Osteoblast (primary cell): ENCODE results near the gene HOXB9. TPM values are rescaled to one million over a fixed set of nuclear protein-coding genes. Genes with fewer than 3 reads are reported as not detected.

ENCODE experiments used
- DNase-seq: peaks from one replicate; pipeline ENCODE4 v3.0.0; 2011; ENCODE audit warnings: low spot score, mixed read lengths; ENCODE audit not compliant: insufficient read length; ENCODE audit errors: missing footprints
- H2AFZ ChIP-seq: 2 replicates; pipeline ENCODE4 v1.6.0; 2011; ENCODE audit warnings: mild to moderate bottlenecking, low read length
- H3K27ac ChIP-seq: 2 replicates; pipeline ENCODE4 v1.5.1; 2011; ENCODE audit warnings: mild to moderate bottlenecking, low read depth, low read length, moderate library complexity
- H3K27me3 ChIP-seq: 2 replicates; pipeline ENCODE4 v1.6.0; 2012; ENCODE audit warnings: mild to moderate bottlenecking, control low read depth, inconsistent platforms, low read length, moderate library complexity; ENCODE audit not compliant: insufficient read depth
- H3K36me3 ChIP-seq: 2 replicates; pipeline ENCODE4 v1.5.1; 2011; ENCODE audit warnings: mild to moderate bottlenecking, low read length, control low read depth, moderate library complexity; ENCODE audit not compliant: insufficient read depth
- H3K4me1 ChIP-seq: 2 replicates; pipeline ENCODE4 v1.5.1; 2011; ENCODE audit warnings: mild to moderate bottlenecking, low read length, control low read depth, moderate library complexity; ENCODE audit not compliant: insufficient read depth
- H3K4me2 ChIP-seq: 2 replicates; pipeline ENCODE4 v1.6.0; 2011; ENCODE audit warnings: mild to moderate bottlenecking, low read length; ENCODE audit not compliant: insufficient read depth
- H3K4me3 ChIP-seq: fragments of 200-600 bp; sonication (generic); 3 replicates; pipeline ENCODE4 v1.5.1; 2012; ENCODE audit warnings: mild to moderate bottlenecking, low read length, inconsistent platforms; ENCODE audit not compliant: insufficient read depth
- H3K79me2 ChIP-seq: 2 replicates; pipeline ENCODE4 v1.6.0; 2012; ENCODE audit warnings: mild to moderate bottlenecking, low read length, control low read depth, inconsistent platforms; ENCODE audit not compliant: insufficient read depth
- H3K9me3 ChIP-seq: 2 replicates; pipeline ENCODE4 v1.5.1; 2011; ENCODE audit warnings: low read depth, low read length, control low read depth
- H4K20me1 ChIP-seq: 2 replicates; pipeline ENCODE4 v1.6.0; 2012; ENCODE audit warnings: mild to moderate bottlenecking, low read length, control low read depth; ENCODE audit not compliant: insufficient read depth
- total RNA-seq: library from RNA; depleted of rRNA; stranded (reverse); fragments of >200 nt; gene quantifications from 2 replicates; pipeline ENCODE4 v1.2.3, GENCODE V29; 2012
- TF ChIP-seq, protein P1 (sequence below): IDR thresholded peaks from 2 replicates; pipeline ENCODE4 v1.5.1; 2011; ENCODE audit warnings: mild to moderate bottlenecking, low read depth, low read length, moderate library complexity; ENCODE audit errors: extremely low read depth

Gene HOXB9
- total RNA-seq, 1 donor, result not detected

DNA sequence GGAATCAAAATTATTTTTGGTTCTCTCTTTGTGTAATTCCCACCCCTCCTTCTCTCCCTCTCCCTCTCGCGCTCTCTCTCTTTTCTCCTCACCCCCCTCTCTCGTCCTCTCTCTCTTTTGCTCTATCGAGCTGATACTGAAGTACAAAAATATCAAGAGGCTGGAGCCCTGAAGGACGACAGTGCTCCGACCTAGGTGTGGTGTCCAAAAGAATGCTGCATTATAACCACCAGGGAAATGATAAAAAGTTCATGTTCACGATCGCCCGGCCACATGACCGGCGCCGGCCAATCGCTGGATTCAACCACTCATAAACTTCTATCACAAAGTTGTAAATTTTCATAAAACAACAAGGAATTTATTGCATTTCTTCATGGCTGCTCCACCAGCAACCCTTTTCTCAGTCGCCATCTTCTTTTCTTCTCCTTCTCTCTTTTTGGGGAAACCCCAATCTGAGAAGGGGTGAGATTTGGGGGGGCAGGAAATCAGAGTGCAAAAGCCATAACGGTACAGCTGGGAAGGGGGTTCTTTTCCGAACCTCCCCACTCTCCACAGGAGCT lies 21.3 kb downstream of the HOXB9 start, which contains the start of gene HOXB6:
Gene HOXB6, minus strand, starts transcription at position 217 of the 560 bp plus-strand sequence. CDS start 6,836 bp downstream, outside the sequence.
- H2AFZ ChIP-seq, result no peak within 1 kb of the TSS
- no peak within 1 kb of the TSS for H3K4me3 ChIP-seq
- TF ChIP-seq, protein P1, sequence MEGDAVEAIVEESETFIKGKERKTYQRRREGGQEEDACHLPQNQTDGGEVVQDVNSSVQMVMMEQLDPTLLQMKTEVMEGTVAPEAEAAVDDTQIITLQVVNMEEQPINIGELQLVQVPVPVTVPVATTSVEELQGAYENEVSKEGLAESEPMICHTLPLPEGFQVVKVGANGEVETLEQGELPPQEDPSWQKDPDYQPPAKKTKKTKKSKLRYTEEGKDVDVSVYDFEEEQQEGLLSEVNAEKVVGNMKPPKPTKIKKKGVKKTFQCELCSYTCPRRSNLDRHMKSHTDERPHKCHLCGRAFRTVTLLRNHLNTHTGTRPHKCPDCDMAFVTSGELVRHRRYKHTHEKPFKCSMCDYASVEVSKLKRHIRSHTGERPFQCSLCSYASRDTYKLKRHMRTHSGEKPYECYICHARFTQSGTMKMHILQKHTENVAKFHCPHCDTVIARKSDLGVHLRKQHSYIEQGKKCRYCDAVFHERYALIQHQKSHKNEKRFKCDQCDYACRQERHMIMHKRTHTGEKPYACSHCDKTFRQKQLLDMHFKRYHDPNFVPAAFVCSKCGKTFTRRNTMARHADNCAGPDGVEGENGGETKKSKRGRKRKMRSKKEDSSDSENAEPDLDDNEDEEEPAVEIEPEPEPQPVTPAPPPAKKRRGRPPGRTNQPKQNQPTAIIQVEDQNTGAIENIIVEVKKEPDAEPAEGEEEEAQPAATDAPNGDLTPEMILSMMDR, result no peak
- H4K20me1 ChIP-seq, result peaks cover 3% of the 10 kb centered on the region
- H3K27me3 ChIP-seq, result peaks cover 98% of the 10 kb centered on the region
- no peak for DNase-seq
- no peaks in the 10 kb centered on the region for H3K79me2 ChIP-seq
- H3K27ac ChIP-seq, result no peak within 1 kb of the TSS
- no peak within 1 kb of the TSS for H3K4me2 ChIP-seq
- H3K36me3 ChIP-seq, result no peaks in the 10 kb centered on the region
- H3K4me1 ChIP-seq, result no peaks in the 10 kb centered on the region
- no peaks in the 10 kb centered on the region for H3K9me3 ChIP-seq

DNA sequence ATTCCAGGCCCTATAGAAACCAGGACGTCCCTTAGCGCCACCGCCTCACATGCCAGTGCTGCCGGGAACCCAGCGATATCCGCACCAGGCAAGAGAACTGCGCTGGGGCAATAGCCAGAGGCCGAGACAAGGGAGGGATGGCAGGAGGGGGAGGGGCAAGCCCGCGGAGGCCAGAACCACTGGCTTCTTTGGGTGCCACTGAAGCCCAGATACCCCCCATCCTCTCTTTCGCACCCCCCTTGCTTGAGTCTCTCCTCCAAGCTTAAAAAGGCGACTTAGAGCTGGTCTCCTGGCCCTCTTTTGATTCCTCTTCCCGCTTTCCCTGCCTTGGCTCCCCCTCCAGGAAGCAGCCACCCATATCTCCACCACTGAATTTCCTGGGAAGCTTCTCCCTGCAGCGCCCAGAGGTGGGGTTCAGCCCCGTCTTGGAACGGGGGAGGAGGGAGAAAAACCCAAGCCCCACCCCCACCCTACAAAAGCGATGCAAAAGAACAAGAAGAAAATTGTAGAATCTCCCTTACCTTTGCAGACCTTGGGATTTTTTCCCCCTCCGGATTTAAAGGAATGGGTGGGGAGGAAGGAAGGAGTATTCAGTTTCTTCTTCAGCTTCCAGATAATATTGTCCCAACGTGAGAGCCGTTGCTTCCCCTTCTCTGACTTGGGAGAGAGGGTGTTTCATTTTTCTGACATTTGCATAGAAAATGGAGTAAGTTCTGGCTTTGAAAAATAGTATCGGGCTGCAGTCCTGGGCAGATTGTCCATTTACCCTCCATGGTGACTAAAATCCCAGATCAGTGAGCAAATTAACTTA lies 22.0 kb downstream of the HOXB9 start:
- H3K79me2 ChIP-seq, result no peaks in the 10 kb centered on the region
- no peaks in the 10 kb centered on the region for H3K36me3 ChIP-seq
- no peak overlapping the region for H2AFZ ChIP-seq

DNA sequence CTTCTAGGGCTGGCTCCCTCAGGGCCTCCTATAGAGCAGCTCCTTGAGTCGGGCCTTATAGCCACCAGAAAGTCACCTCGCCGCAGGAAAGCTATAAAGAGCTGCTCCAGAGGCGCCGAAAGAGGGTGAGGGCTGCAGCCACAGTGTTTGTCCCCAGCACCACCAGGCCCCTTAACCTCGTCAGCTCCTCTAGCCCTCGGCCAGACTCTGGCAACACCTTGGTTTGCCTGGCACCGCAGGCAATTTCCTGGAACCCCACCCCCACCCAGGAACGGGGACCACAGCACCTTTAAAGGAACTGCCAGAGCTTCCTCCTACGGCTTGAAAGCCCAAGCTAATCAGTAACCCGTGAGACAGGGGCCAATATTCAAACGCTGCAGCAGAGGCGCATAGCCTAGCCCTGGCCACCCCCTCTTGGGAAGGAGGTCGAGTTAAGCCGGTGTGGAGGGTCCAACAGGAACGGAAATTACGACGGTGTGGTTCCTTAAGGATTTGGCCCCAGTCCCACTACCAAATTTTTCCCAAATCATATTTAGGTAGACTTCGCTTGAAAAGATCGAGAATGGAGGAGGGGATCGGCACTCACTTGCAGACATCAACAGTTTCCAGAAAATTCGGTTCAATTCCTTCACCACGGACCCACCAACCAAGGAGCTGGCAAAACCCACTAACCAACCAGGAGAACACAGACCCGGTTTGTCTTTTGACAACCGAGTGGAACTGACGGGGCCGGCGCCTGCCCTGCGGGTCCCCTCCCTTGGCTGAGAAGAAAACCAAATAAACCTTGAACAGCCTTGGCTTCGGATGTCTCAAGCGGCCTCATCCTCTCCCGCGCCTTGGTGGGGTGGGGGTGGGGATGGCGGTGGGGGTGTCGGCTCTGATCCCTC lies 24.4 kb downstream of the HOXB9 start:
- peaks cover 3% of the 10 kb centered on the region for H4K20me1 ChIP-seq
- peaks cover 100% of the 10 kb centered on the region for H3K27me3 ChIP-seq
- no peaks in the 10 kb centered on the region for H3K4me1 ChIP-seq
- H3K4me2 ChIP-seq, result no peak overlapping the region
- TF ChIP-seq, protein P1, result no peak
- no peaks in the 10 kb centered on the region for H3K36me3 ChIP-seq
- H3K79me2 ChIP-seq, result no peaks in the 10 kb centered on the region
- H3K27ac ChIP-seq, result no peak overlapping the region
- no peak for DNase-seq
- no peaks in the 10 kb centered on the region for H3K9me3 ChIP-seq
- no peak overlapping the region for H3K4me3 ChIP-seq
- H2AFZ ChIP-seq, result no peak overlapping the region

More for the DNA sequence above, 22.0 kb downstream of the HOXB9 start:
- H3K4me3 ChIP-seq, result no peak overlapping the region
- H3K9me3 ChIP-seq, result no peaks in the 10 kb centered on the region
- no peak overlapping the region for H3K27ac ChIP-seq
- DNase-seq, result no peak
- peaks cover 98% of the 10 kb centered on the region for H3K27me3 ChIP-seq
- H3K4me2 ChIP-seq, result no peak overlapping the region
- TF ChIP-seq, protein P1, result no peak
- peaks cover 3% of the 10 kb centered on the region for H4K20me1 ChIP-seq
- H3K4me1 ChIP-seq, result no peaks in the 10 kb centered on the region
